ENCODE data around the gene GPSM1. TPM values are rescaled to one million over a fixed set of nuclear protein-coding genes. Genes with fewer than 3 reads are reported as not detected.

The GPSM1 gene
- total RNA-seq, 4 donors from 2014 or later, result 10.0 to 14.9 (median 13.0) TPM

- H3K4me3 ChIP-seq, result peak overlapping the region in 1 of 2 donors; percentile 36
Observed at GRCh38 chr9:136283291-136284235, 43.8 kb upstream of the GPSM1 start.

GRCh38 chr9:136284311-136284710 lies 43.0 kb upstream of the GPSM1 start:
- TF ChIP-seq POLR2A (IDR thresholded peaks at IDR 0.05), result no peak
- no peak for TF ChIP-seq CTCF (IDR thresholded peaks at IDR 0.05)
- TF ChIP-seq EP300 (IDR thresholded peaks at IDR 0.05), result no peak
- TF ChIP-seq POLR2AphosphoS5 (IDR thresholded peaks at IDR 0.05), result no peak
- no peaks in the 10 kb centered on the region for H3K36me3 ChIP-seq
- no peak overlapping the region for H3K4me3 ChIP-seq
- peaks cover 0 to 11% (median 0%) of the 10 kb centered on the region in 3 donors for H3K4me1 ChIP-seq
- ATAC-seq, result no peak
- WGBS, 2 donors (ENCODE audit: low coverage in 1 of 2), result no CpG with 5 or more reads among the region's 22 CpGs
- H3K9me3 ChIP-seq, result no peaks in the 10 kb centered on the region
- H3K27me3 ChIP-seq, result peaks cover 91% of the 10 kb centered on the region
- no peak overlapping the region for H3K27ac ChIP-seq

More at GRCh38 chr9:136283291-136284235, 43.8 kb upstream of the GPSM1 start:
- 6% methylated on average over 15 of the region's 32 CpGs; no CpG with 5 or more reads in 1 of the 2 donors for WGBS, 2 donors (ENCODE audit: low coverage in 1 of 2)
- no peaks in the 10 kb centered on the region for H3K9me3 ChIP-seq
- peaks cover 0 to 11% (median 0%) of the 10 kb centered on the region in 3 donors for H3K4me1 ChIP-seq
- no peaks in the 10 kb centered on the region for H3K36me3 ChIP-seq
- peak; percentile 92 for ATAC-seq
- TF ChIP-seq CTCF (IDR thresholded peaks at IDR 0.05) (peak in 3 of 4 experiments; percentile 69 to 88 (median 80)), POLR2AphosphoS5 (IDR thresholded peaks at IDR 0.05) (no peak)
- H3K27me3 ChIP-seq, result peaks cover 93% of the 10 kb centered on the region
- no peak overlapping the region for H3K27ac ChIP-seq

GRCh38 chr9:136284951-136285350 lies 42.4 kb upstream of the GPSM1 start:
- no peaks in the 10 kb centered on the region for H3K9me3 ChIP-seq
- no peaks in the 10 kb centered on the region for H3K36me3 ChIP-seq
- ATAC-seq, result no peak
- H3K4me3 ChIP-seq, result no peak overlapping the region
- H3K27ac ChIP-seq, result no peak overlapping the region
- peaks cover 90% of the 10 kb centered on the region for H3K27me3 ChIP-seq
- TF ChIP-seq CTCF (IDR thresholded peaks at IDR 0.05), result no peak
- no peak for TF ChIP-seq POLR2AphosphoS5 (IDR thresholded peaks at IDR 0.05)
- TF ChIP-seq EP300 (IDR thresholded peaks at IDR 0.05), result no peak
- TF ChIP-seq POLR2A (IDR thresholded peaks at IDR 0.05), result no peak
- peaks cover 0 to 11% (median 0%) of the 10 kb centered on the region in 3 donors for H3K4me1 ChIP-seq
- no CpG with 5 or more reads among the region's 19 CpGs for WGBS, 2 donors (ENCODE audit: low coverage in 1 of 2)

- Histone ChIP-seq H3K9me3 (no peaks in the 10 kb centered on the region), H3K27me3 (peaks cover 90% of the 10 kb centered on the region), H3K4me3 (no peak overlapping the region), H3K36me3 (no peaks in the 10 kb centered on the region), H3K4me1 (peaks cover 0 to 11% (median 0%) of the 10 kb centered on the region in 3 donors), H3K27ac (no peak overlapping the region)
- TF ChIP-seq EP300 (IDR thresholded peaks at IDR 0.05) (no peak), POLR2AphosphoS5 (IDR thresholded peaks at IDR 0.05) (no peak), POLR2A (IDR thresholded peaks at IDR 0.05) (no peak), CTCF (IDR thresholded peaks at IDR 0.05) (no peak)
- 80% methylated on average over 1 of the region's 28 CpGs; no CpG with 5 or more reads in 1 of the 2 donors for WGBS, 2 donors (ENCODE audit: low coverage in 1 of 2)
- no peak for ATAC-seq
Observed at GRCh38 chr9:136285501-136286358, 41.6 kb upstream of the GPSM1 start.
